Colonic mucosa (tissue), 4 donors: ENCODE results near the gene UTP14A. TPM values are rescaled to one million over a fixed set of nuclear protein-coding genes. Genes with fewer than 3 reads are reported as not detected.

Experiments used
- DNase-seq: peaks from one replicate; pipeline ENCODE4 v3.0.0-alpha.2; 2020
- H3K27ac ChIP-seq: fragments of 200-600 bp; one replicate; pipeline ENCODE4 v1.8.0; 2021
- H3K27me3 ChIP-seq: fragments of 200-600 bp; one replicate; pipeline ENCODE4 v1.8.0; 2021
- H3K36me3 ChIP-seq: fragments of 200-600 bp; one replicate; pipeline ENCODE4 v1.8.0; 2021
- H3K4me1 ChIP-seq: fragments of 200-600 bp; one replicate; pipeline ENCODE4 v1.8.0; 2021; ENCODE audit warnings: mild to moderate bottlenecking
- H3K4me3 ChIP-seq: fragments of 200-600 bp; one replicate; pipeline ENCODE4 v1.8.0; 2021
- H3K9ac ChIP-seq, 2 donors: one replicate each; pipeline ENCODE4 v1.7.0; 2013; ENCODE audit warnings: control low read depth in 2 of 2, low read depth in 2 of 2, low read length in 2 of 2
- H3K9me3 ChIP-seq: fragments of 200-600 bp; one replicate; pipeline ENCODE4 v1.8.0; 2021
- CTCF ChIP-seq: fragments of 200-600 bp; IDR thresholded peaks from one replicate; pipeline ENCODE4 v1.8.0; 2022; ENCODE audit warnings: antibody characterized with exemption, mild to moderate bottlenecking
- intact Hi-C: fragments of 100-400 bp; cut with DNase I; formaldehyde crosslinking; loops from one replicate; pipeline ENCODE4 v1.14.1; 2022
- total RNA-seq, 2 donors: library from RNA; stranded (reverse); fragmentation: NEBNext Ultra II Directional in 1 of 2; extraction: Animal tissue kit (Norgen Biotek cat#: 25700) in 1 of 2; gene quantifications; one replicate each; pipeline ENCODE4 v1.2.1, GENCODE V29; 2021
- donor health status: healthy.
- donor health status: DM: no; HTN: no; CAD: no.
- donor health status: DM: no; HTN: no; CAD: no.

UTP14A gene
- total RNA-seq, 2 donors from 2014 or later = 9.9 to 17.4 TPM

GRCh38 chrX:129963729-129964128, 57.8 kb downstream of the UTP14A start:
- no peaks in the 10 kb centered on the region for H3K36me3 ChIP-seq
- no peak for TF ChIP-seq CTCF
- intact Hi-C loops = no loop called here
- no peak overlapping the region for H3K4me3 ChIP-seq
- no peak overlapping the region for H3K9ac ChIP-seq
- H3K9me3 ChIP-seq = no peaks in the 10 kb centered on the region
- no peak overlapping the region for H3K27ac ChIP-seq
- H3K4me1 ChIP-seq = no peaks in the 10 kb centered on the region
- no peak for DNase-seq
- H3K27me3 ChIP-seq = no peaks in the 10 kb centered on the region

GRCh38 chrX:129965166-129965565, 59.2 kb downstream of the UTP14A start:
- Histone ChIP-seq H3K27me3 (no peaks in the 10 kb centered on the region), H3K4me3 (no peak overlapping the region), H3K4me1 (no peaks in the 10 kb centered on the region), H3K36me3 (no peaks in the 10 kb centered on the region), H3K9me3 (no peaks in the 10 kb centered on the region), H3K9ac (no peak overlapping the region), H3K27ac (no peak overlapping the region)
- TF ChIP-seq CTCF = no peak
- no peak for DNase-seq
- intact Hi-C loops = no loop called here

GRCh38 chrX:129968968-129969367, 63.0 kb downstream of the UTP14A start:
- DNase-seq = no peak
- no peak overlapping the region for H3K27ac ChIP-seq
- no peaks in the 10 kb centered on the region for H3K9me3 ChIP-seq
- no peaks in the 10 kb centered on the region for H3K27me3 ChIP-seq
- no peaks in the 10 kb centered on the region for H3K36me3 ChIP-seq
- no peak for TF ChIP-seq CTCF
- H3K4me1 ChIP-seq = no peaks in the 10 kb centered on the region
- H3K4me3 ChIP-seq = no peak overlapping the region
- H3K9ac ChIP-seq = no peak overlapping the region
- intact Hi-C loops = no loop called here

- Histone ChIP-seq H3K9me3 (no peaks in the 10 kb centered on the region), H3K36me3 (no peaks in the 10 kb centered on the region), H3K4me3 (no peak overlapping the region), H3K4me1 (no peaks in the 10 kb centered on the region), H3K27ac (no peak overlapping the region), H3K9ac (no peak overlapping the region), H3K27me3 (no peaks in the 10 kb centered on the region)
- DNase-seq = no peak
- intact Hi-C loops = no loop called here
- no peak for TF ChIP-seq CTCF
These were observed 70.5 kb downstream of the UTP14A start for GRCh38 chrX:129976441-129976840.

Other genes starting within 250 kb of the UTP14A start
- 10 to 100 TPM in 1 of 2 donors, 1 to 10 TPM in 1; 2.6 to 11.7 TPM for gene XPNPEP2, start 167.2 kb upstream of the UTP14A start, total RNA-seq
- gene SASH3, start 126.2 kb upstream of the UTP14A start, total RNA-seq = 1 to 10 TPM; 2.9 to 4.5 TPM
- gene ZDHHC9, start 62.3 kb upstream of the UTP14A start, total RNA-seq = 10 to 100 TPM; 39.5 to 41.5 TPM
- gene BCORL1, start 76.5 kb downstream of the UTP14A start, total RNA-seq = 10 to 100 TPM in 1 of 2 donors, 1 to 10 TPM in 1; 8.3 to 14.4 TPM
- 10 to 100 TPM; 30.6 to 42.4 TPM for gene ELF4, start 204.3 kb downstream of the UTP14A start, total RNA-seq